ENCODE measurements around the gene ZNF202.
"Not testable (repeated sequence)": the region's sequence is repeated elsewhere in the genome, so short reads cannot be mapped to it uniquely, and the experiment has no call there.

ZNF202 gene

DNA sequence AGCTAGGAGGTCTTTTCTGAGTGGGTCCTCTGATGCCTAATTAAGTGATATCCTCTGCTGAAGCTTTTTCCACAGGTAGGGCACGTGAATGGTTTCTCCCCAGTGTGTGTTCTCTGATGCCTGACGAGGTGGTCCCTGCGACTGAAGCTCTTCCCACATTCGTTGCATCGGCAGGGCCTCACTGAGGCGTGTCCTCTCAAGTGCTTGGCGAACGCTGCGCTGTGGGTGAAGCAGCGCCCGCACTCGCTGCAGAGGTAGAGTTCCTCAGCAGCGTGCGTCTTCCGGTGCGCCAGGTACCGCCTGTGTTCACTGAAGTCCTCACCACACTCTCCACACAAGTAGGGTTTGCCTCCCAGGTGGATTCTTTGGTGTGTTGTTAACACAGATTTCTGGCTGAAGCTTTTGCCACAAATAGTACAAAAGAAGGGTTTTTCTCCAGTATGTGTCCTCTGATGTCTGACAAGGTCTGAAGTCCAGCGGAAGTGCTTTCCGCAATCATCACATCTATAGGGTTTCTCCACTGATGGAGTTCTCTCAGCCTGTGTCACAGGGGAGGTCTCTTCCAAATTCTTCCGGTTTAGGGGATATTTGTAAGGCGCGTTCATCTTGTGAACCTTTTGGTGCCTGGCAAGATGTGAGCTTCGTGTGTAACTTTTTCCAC lies 15.3 kb downstream of the ZNF202 start:
- H3K27ac Mint-ChIP-seq (ENCODE audit: low read depth) = no peak overlapping the region
- no peak overlapping the region for H3K4me3 Mint-ChIP-seq
- H3K27me3 Mint-ChIP-seq = no peaks in the 10 kb centered on the region
- ATAC-seq (replicated peaks; ENCODE audit: extremely low read depth, poor library complexity, severe bottlenecking) (no peak), DNase-seq (ENCODE audit: low spot score in 2 of 2) (no peak)
- H3K9me3 Mint-ChIP-seq = peaks cover 10% of the 10 kb centered on the region
- H3K4me1 Mint-ChIP-seq = no peaks in the 10 kb centered on the region
- H3K36me3 Mint-ChIP-seq (ENCODE audit: insufficient read depth) = peaks cover 42% of the 10 kb centered on the region

GRCh38 chr11:123719452-123719851 lies 22.0 kb downstream of the ZNF202 start:
- Mint-ChIP-seq H3K27me3 (peaks cover 39% of the 10 kb centered on the region), H3K4me1 (no peaks in the 10 kb centered on the region), H3K4me3 (no peak overlapping the region), H3K27ac (ENCODE audit: low read depth) (no peak overlapping the region), H3K9me3 (no peaks in the 10 kb centered on the region), H3K36me3 (ENCODE audit: insufficient read depth) (no peaks in the 10 kb centered on the region)
- ATAC-seq (replicated peaks; ENCODE audit: extremely low read depth, poor library complexity, severe bottlenecking) (no peak), DNase-seq (ENCODE audit: low spot score in 2 of 2) (no peak)

DNA sequence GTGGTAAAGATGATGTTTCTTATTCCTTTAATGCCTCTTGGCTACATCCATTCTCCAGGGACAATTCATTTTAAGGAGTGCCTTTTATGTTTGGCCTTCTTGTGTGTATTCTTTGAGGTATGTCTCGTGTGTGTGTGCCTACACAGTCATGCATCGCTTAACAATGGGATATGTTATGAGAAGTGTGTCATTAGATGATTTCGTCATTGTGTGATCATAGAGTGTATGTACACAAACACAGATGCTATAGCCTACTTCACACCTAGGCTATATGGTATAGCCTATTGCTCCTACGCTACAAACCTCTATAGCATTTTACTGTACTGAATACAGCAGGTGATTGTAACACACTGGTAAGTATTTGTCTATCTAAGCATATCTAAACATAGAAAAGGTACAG lies 23.0 kb downstream of the ZNF202 start:
- ATAC-seq (replicated peaks; ENCODE audit: extremely low read depth, poor library complexity, severe bottlenecking) (no peak), DNase-seq (ENCODE audit: low spot score in 2 of 2) (no peak)
- Mint-ChIP-seq H3K4me1 (no peaks in the 10 kb centered on the region), H3K27ac (ENCODE audit: low read depth) (no peak overlapping the region), H3K9me3 (no peaks in the 10 kb centered on the region), H3K36me3 (ENCODE audit: insufficient read depth) (no peaks in the 10 kb centered on the region), H3K4me3 (no peak overlapping the region), H3K27me3 (peaks cover 46% of the 10 kb centered on the region)

DNA sequence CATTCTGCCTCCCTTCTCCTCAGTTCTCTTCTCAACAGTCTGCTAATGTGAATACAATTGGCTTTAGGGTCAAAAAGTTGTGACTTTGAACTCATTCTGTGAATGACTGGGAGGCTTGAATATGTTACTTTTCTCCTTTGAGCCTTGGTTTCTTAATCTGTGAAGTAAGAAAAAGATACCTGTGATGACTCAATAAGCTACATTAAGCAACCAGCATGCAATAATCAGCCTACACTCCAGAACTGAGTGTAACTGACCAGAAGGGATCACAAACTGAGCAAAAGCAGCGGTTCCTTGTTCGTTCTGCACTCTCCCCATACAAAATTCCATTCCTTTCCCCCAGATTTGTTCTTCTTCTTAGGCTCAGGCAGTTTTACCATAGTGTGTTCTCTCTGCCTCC lies 23.4 kb downstream of the ZNF202 start:
- no peak overlapping the region for H3K4me3 Mint-ChIP-seq
- H3K27me3 Mint-ChIP-seq = peaks cover 46% of the 10 kb centered on the region
- H3K27ac Mint-ChIP-seq (ENCODE audit: low read depth) = no peak overlapping the region
- DNase-seq (ENCODE audit: low spot score in 2 of 2) = no peak
- H3K9me3 Mint-ChIP-seq = no peaks in the 10 kb centered on the region
- no peaks in the 10 kb centered on the region for H3K4me1 Mint-ChIP-seq
- no peak for ATAC-seq (replicated peaks; ENCODE audit: extremely low read depth, poor library complexity, severe bottlenecking)
- no peaks in the 10 kb centered on the region for H3K36me3 Mint-ChIP-seq (ENCODE audit: insufficient read depth)

DNA sequence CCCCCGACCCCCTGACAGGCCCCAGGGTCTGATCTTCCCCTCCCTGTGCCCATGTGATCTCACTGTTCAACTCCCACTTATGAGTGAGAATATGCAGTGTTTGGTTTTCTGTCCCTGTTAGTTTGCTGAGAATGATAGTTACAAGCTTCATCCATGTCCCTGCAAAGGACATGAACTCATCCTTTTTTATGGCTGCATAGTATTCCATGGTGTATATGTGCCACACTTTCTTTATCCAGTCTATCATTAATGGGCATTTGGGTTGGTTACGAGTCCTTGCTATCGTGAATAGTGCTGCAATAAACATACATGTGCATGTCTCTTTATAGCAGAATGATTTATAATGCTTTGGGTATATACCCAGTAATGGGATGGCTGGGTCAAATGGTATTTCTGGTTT lies 28.8 kb downstream of the ZNF202 start:
- H3K36me3 Mint-ChIP-seq (ENCODE audit: insufficient read depth); ATAC-seq (replicated peaks; ENCODE audit: extremely low read depth, poor library complexity, severe bottlenecking); H3K9me3 Mint-ChIP-seq; DNase-seq (ENCODE audit: low spot score in 2 of 2); H3K4me1 Mint-ChIP-seq; H3K4me3 Mint-ChIP-seq; H3K27ac Mint-ChIP-seq (ENCODE audit: low read depth): not testable (repeated sequence)
- peaks cover 60% of the 10 kb centered on the region for H3K27me3 Mint-ChIP-seq

DNA sequence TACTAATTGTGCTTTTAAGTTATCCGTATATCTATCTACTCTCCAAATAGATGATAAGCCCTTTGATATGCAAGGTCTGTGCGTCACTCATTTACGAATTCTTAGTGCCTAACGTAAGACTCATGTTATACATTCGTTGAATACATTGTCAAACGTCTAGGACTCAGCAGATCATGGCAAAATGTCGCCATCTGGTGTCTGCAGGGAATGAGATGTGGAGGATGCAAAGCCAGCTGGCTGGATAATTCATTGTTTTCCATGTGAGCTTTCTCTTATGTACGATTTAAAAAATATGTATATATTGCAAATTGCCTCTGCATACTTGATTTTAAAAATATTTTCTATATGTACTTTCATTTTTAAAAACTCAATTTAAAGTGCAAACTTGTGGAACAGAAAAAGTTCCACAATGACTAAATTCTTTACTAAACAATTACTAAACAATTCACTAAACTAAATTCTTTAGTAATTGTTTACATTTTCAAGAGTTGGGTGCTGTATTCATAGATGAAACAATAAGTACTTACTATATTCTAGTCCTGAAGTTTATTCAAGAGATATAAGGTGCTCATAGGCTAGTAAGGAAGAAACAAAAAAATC lies 33.8 kb downstream of the ZNF202 start:
- H3K27me3 Mint-ChIP-seq = peaks cover 39% of the 10 kb centered on the region
- no peaks in the 10 kb centered on the region for H3K9me3 Mint-ChIP-seq
- peaks cover 2% of the 10 kb centered on the region for H3K36me3 Mint-ChIP-seq (ENCODE audit: insufficient read depth)
- ATAC-seq (replicated peaks; ENCODE audit: extremely low read depth, poor library complexity, severe bottlenecking) = no peak
- H3K4me1 Mint-ChIP-seq = no peaks in the 10 kb centered on the region
- H3K27ac Mint-ChIP-seq (ENCODE audit: low read depth) = no peak overlapping the region
- peak in 1 of 2 donors; percentile 16 for DNase-seq (ENCODE audit: low spot score in 2 of 2)
- H3K4me3 Mint-ChIP-seq = no peak overlapping the region

- no peak for ATAC-seq (replicated peaks; ENCODE audit: extremely low read depth, poor library complexity, severe bottlenecking)
These were observed 34.3 kb downstream of the ZNF202 start for GRCh38 chr11:123707206-123707605.

DNA sequence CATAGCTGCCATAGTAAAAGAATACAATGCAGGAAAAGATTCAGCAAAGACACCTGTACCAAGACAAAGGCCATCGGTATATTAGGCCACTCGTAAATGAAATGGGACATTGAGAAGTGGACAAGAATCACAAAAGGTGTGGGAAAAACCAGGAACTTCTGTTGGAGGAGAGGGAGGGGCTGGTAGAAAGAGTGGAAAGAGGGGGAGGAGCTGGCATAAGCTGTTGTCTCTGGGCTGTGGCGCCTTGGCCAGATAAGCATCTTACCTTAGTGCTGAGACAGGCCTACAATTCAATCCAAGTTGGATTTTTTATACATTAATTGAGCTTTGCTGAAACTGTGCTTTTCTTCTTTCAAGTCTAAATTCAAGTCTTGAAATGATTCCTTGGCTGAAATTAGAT lies 37.1 kb downstream of the ZNF202 start:
- H3K27me3 Mint-ChIP-seq = peaks cover 36% of the 10 kb centered on the region
- DNase-seq (ENCODE audit: low spot score in 2 of 2) = no peak
- peaks cover 2% of the 10 kb centered on the region for H3K36me3 Mint-ChIP-seq (ENCODE audit: insufficient read depth)
- no peak overlapping the region for H3K27ac Mint-ChIP-seq (ENCODE audit: low read depth)
- no peak for ATAC-seq (replicated peaks; ENCODE audit: extremely low read depth, poor library complexity, severe bottlenecking)
- H3K4me1 Mint-ChIP-seq = no peaks in the 10 kb centered on the region
- H3K9me3 Mint-ChIP-seq = no peaks in the 10 kb centered on the region
- H3K4me3 Mint-ChIP-seq = no peak overlapping the region

More at GRCh38 chr11:123707206-123707605, 34.3 kb downstream of the ZNF202 start:
- Mint-ChIP-seq H3K9me3 (no peaks in the 10 kb centered on the region), H3K4me3 (no peak overlapping the region), H3K27me3 (peaks cover 39% of the 10 kb centered on the region), H3K27ac (ENCODE audit: low read depth) (no peak overlapping the region), H3K4me1 (no peaks in the 10 kb centered on the region), H3K36me3 (ENCODE audit: insufficient read depth) (peaks cover 2% of the 10 kb centered on the region)
- DNase-seq (ENCODE audit: low spot score in 2 of 2) = no peak

- DNase-seq (ENCODE audit: low spot score in 2 of 2) (no peak), ATAC-seq (replicated peaks; ENCODE audit: extremely low read depth, poor library complexity, severe bottlenecking) (no peak)
- H3K27ac Mint-ChIP-seq (ENCODE audit: low read depth) = no peak overlapping the region
- no peaks in the 10 kb centered on the region for H3K36me3 Mint-ChIP-seq (ENCODE audit: insufficient read depth)
- H3K4me3 Mint-ChIP-seq = no peak overlapping the region
- no peaks in the 10 kb centered on the region for H3K4me1 Mint-ChIP-seq
- no peaks in the 10 kb centered on the region for H3K9me3 Mint-ChIP-seq
- H3K27me3 Mint-ChIP-seq = peaks cover 49% of the 10 kb centered on the region
These were observed 38.8 kb downstream of the ZNF202 start for GRCh38 chr11:123702696-123703095.

DNA sequence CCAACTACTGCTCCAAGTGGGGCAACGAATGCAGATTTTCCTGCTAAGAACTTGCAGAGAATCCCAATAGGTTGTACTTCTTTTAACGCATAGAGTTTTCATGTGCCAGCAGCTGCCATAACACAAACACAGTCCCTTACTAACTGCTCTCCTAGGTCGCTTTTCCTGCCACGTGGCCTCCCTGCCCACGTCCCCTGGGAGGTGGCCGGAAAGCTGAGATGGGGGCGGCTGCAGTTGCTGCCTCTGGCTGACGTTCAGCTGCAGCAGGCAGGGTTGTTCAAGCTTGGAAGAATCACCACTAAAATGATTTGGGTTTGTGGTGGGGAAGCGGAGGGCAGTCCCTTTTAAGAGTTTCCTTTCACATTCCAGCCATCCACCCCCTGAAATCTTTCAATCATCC lies 39.3 kb downstream of the ZNF202 start:
- H3K27me3 Mint-ChIP-seq = peaks cover 55% of the 10 kb centered on the region
- H3K4me1 Mint-ChIP-seq = no peaks in the 10 kb centered on the region
- no peaks in the 10 kb centered on the region for H3K9me3 Mint-ChIP-seq
- no peak overlapping the region for H3K4me3 Mint-ChIP-seq
- ATAC-seq (replicated peaks; ENCODE audit: extremely low read depth, poor library complexity, severe bottlenecking) (no peak), DNase-seq (ENCODE audit: low spot score in 2 of 2) (no peak)
- no peak overlapping the region for H3K27ac Mint-ChIP-seq (ENCODE audit: low read depth)
- H3K36me3 Mint-ChIP-seq (ENCODE audit: insufficient read depth) = no peaks in the 10 kb centered on the region

DNA sequence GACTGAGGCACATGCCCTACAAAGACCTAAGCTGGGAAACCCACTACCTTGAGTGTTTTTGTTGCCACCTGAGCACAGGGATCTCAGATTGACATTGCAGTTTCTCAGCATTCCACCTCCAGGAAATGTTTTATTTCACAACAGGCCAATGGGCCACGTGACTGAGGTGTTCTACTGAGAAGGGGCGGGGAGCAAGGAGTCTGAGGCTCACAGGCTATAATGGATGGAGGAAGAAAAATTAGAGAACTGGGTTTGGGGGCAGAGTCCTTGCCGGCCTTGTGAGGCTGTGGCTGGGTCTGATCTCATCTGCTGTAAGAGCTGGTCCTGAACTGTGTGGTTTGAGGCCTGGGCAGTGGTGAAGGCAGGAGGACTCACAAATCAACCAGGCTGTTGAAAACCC lies 40.7 kb downstream of the ZNF202 start:
- Mint-ChIP-seq H3K36me3 (ENCODE audit: insufficient read depth) (no peaks in the 10 kb centered on the region), H3K9me3 (no peaks in the 10 kb centered on the region), H3K4me3 (no peak overlapping the region), H3K27ac (ENCODE audit: low read depth) (no peak overlapping the region), H3K4me1 (no peaks in the 10 kb centered on the region), H3K27me3 (peaks cover 68% of the 10 kb centered on the region)
- no peak for DNase-seq (ENCODE audit: low spot score in 2 of 2)
- ATAC-seq (replicated peaks; ENCODE audit: extremely low read depth, poor library complexity, severe bottlenecking) = no peak

DNA sequence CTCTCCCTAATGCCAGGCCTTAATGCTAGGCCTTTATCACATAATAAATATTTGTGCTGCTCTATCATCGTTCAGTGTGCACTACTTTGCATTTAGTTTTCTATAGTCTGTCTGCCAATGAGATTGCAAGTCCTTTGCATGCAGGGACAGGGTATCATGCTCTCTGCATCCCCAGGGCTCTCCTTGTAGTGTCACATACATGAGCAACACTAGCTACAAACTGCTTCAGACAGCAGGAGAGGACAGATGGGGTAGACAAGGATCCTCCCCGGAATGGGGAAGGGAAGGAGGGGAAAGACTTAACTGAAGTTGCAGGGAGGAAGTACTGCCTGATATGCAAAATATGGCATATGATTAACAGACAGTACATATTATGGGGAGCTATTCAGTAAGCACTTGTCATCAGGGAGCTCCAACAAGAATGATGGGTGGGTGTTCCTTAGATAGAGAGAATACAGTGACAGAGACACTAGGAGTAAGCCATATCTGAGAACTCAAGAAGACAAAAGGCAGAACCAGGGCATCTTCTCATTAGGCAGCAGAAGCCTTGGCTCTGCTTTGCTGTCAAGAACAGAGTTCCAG lies 42.8 kb downstream of the ZNF202 start:
- no peak for ATAC-seq (replicated peaks; ENCODE audit: extremely low read depth, poor library complexity, severe bottlenecking)
- DNase-seq (ENCODE audit: low spot score in 2 of 2) = no peak
- Mint-ChIP-seq H3K27ac (ENCODE audit: low read depth) (no peak overlapping the region), H3K9me3 (no peaks in the 10 kb centered on the region), H3K4me1 (no peaks in the 10 kb centered on the region), H3K4me3 (no peak overlapping the region), H3K27me3 (peaks cover 72% of the 10 kb centered on the region), H3K36me3 (ENCODE audit: insufficient read depth) (no peaks in the 10 kb centered on the region)

DNA sequence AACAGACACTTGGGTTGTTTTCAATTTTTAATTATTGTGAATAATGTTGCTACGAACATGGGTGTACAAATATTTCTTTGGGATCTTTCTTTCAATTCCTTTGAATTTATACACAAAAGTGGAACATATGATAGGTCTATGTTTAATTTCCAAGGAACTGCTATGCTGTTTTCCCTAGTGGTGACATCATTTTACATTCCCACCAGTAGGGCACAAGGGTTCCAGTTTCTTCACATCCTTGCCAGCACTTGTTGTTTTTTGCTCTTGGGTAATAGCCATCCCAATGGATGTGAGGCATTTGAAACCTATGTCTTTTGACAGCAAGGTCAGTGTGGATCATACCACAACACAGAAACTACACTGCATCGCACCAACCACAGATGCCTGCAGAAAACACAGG lies 45.3 kb downstream of the ZNF202 start:
- H3K9me3 Mint-ChIP-seq = no peaks in the 10 kb centered on the region
- ATAC-seq (replicated peaks; ENCODE audit: extremely low read depth, poor library complexity, severe bottlenecking) (no peak), DNase-seq (ENCODE audit: low spot score in 2 of 2) (no peak)
- peaks cover 77% of the 10 kb centered on the region for H3K27me3 Mint-ChIP-seq
- no peaks in the 10 kb centered on the region for H3K4me1 Mint-ChIP-seq
- no peaks in the 10 kb centered on the region for H3K36me3 Mint-ChIP-seq (ENCODE audit: insufficient read depth)
- H3K27ac Mint-ChIP-seq (ENCODE audit: low read depth) = no peak overlapping the region
- H3K4me3 Mint-ChIP-seq = no peak overlapping the region

All from central memory CD8-positive, alpha-beta T cell (primary cell).